K562 treated with DMSO at 1 percent for 4 hours (cell line): ENCODE results near the gene APCDD1L. TPM values are rescaled to one million over a fixed set of nuclear protein-coding genes. Genes with fewer than 3 reads are reported as not detected.

ENCODE experiments used
- total RNA-seq: library from RNA; unstranded; fragments of 300-600 nt; gene quantifications from 2 replicates; pipeline ENCODE4 v1.2.3, GENCODE V29; 2022; ENCODE audit not compliant: insufficient read depth

APCDD1L gene
- total RNA-seq = not detected in 2 replicates

DNA sequence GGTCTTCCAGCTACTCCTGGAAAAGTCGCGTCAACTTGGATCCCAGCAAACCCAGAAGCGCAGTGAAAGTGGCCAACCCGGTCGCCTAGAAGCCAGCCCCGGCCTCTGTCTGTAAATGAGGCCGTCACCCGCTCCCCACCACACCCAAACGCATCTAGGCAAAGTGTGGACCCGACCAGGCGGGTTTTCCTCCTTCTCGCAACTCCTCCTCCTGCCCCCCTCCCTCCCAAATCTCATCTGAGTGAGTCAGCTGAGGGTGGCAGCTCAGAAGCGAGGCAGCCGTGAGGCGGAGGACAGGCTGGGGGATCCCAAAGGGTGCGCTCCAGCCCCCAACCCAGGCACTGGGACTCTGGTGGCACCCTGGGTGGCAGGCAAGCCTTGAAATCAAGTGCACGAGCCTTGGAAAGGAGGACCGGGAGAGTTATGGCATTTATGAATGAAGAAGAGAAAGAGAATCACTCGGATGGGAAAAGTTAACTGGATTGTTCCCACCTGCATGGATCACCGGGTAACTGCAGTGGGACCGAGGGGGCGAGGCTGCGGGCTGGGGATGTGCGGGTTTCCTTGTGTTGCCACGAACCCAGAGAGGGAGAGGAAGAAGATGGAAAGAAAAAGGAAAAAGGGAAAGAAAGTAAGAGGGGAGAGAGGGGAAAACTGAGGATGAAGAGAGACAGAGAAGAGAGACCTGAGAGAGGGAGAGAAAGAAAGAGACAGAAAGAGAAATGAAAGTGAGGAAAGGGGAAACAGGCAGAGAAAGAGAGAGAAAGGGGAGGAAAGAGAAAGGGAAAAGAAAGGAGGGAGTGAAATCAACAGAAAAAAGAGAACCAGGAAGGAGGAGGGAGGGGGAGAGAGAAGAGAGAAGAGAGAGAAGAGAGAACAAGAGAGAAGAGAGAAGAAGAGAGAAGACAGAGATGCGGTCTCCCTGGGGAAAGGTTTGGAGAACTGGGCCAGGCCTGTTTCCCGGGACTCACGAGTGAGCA lies at the start of gene APCDD1L:
APCDD1L (minus strand) TSS at position 167 of the 980 bp plus-strand sequence. CDS start 692 bp downstream, outside the sequence.

Other genes with a start within 250 kb of the APCDD1L start
- gene RAB22A, start 205.7 kb downstream of the APCDD1L start, total RNA-seq = 5.2 and 6.5 TPM in 2 replicates
- 27.4 and 32.8 TPM in 2 replicates for gene VAPB, start 126.2 kb downstream of the APCDD1L start, total RNA-seq
- 33.6 and 35.1 TPM in 2 replicates for gene STX16, start 135.9 kb upstream of the APCDD1L start, total RNA-seq
- gene NPEPL1, start 177.4 kb upstream of the APCDD1L start, total RNA-seq = 0.90 and 2.0 TPM in 2 replicates